ENCODE measurements around the gene CCDC142.

The CCDC142 gene

GRCh38 chr2:74530239-74531187 is 47.7 kb upstream of the CCDC142 start:
- Histone ChIP-seq H3K9me3 (replicated peaks; ENCODE audit: insufficient read depth, low read length) (no peaks in the 10 kb centered on the region), H3K9ac (ENCODE audit: low read length) (peak overlapping the region; percentile 94), H4K20me1 (ENCODE audit: insufficient read depth, low read length) (no peaks in the 10 kb centered on the region), H3K4me2 (ENCODE audit: low read depth, low read length) (peak overlapping the region; percentile 91), H3K36me3 (replicated peaks; ENCODE audit: insufficient read depth, low read length) (peaks cover 11% of the 10 kb centered on the region), H3K27me3 (replicated peaks; ENCODE audit: insufficient read depth, low read length) (no peaks in the 10 kb centered on the region), H3K4me3 (ENCODE audit: low read length) (peak overlapping the region; percentile 91), H3K27ac (ENCODE audit: low read length) (peak overlapping the region; percentile 69), H3K9me2 (replicated peaks; ENCODE audit: insufficient read depth, low read length) (no peaks in the 10 kb centered on the region), H2AFZ (ENCODE audit: low read length) (peak overlapping the region; percentile 72), H3K4me1 (ENCODE audit: low read length) (peaks cover 14% of the 10 kb centered on the region), H3F3A (ENCODE audit: insufficient read depth, low read length) (peaks cover 15% of the 10 kb centered on the region; the same call in 1 of the 2 replicates), H3K79me2 (ENCODE audit: low read length) (peaks cover 42% of the 10 kb centered on the region)
- DNase-seq: peak; percentile 69
- TF ChIP-seq EZH2 (optimal IDR thresholded peaks at IDR 0.05; ENCODE audit: low read depth, low read length) (no peak), CTCF (IDR thresholded peaks at IDR 0.05; ENCODE audit: low read length) (no peak), EZH2phosphoT487 (IDR thresholded peaks at IDR 0.05; ENCODE audit: low read length) (no peak)

- peak within 1 kb of the TSS; percentile 72 for H2AFZ ChIP-seq (ENCODE audit: low read length)
- peaks cover 42% of the 10 kb centered on the region for H3K79me2 ChIP-seq (ENCODE audit: low read length)
- H3K27me3 ChIP-seq (replicated peaks; ENCODE audit: insufficient read depth, low read length): no peaks in the 10 kb centered on the region
- H3K9ac ChIP-seq (ENCODE audit: low read length): peak within 1 kb of the TSS; percentile 94
- DNase-seq: peak; percentile 99
- H4K20me1 ChIP-seq (ENCODE audit: insufficient read depth, low read length): no peaks in the 10 kb centered on the region
- H3K9me2 ChIP-seq (replicated peaks; ENCODE audit: insufficient read depth, low read length): no peaks in the 10 kb centered on the region
- peak within 1 kb of the TSS; percentile 91 for H3K4me3 ChIP-seq (ENCODE audit: low read length)
- peaks cover 11% of the 10 kb centered on the region for H3K36me3 ChIP-seq (replicated peaks; ENCODE audit: insufficient read depth, low read length)
- peaks cover 14% of the 10 kb centered on the region for H3K4me1 ChIP-seq (ENCODE audit: low read length)
- H3F3A ChIP-seq (ENCODE audit: insufficient read depth, low read length): peaks cover 15% of the 10 kb centered on the region; the same call in 1 of the 2 replicates
- peak within 1 kb of the TSS; percentile 91 for H3K4me2 ChIP-seq (ENCODE audit: low read depth, low read length)
- H3K27ac ChIP-seq (ENCODE audit: low read length): peak within 1 kb of the TSS; percentile 69
- H3K9me3 ChIP-seq (replicated peaks; ENCODE audit: insufficient read depth, low read length): no peaks in the 10 kb centered on the region
- TF ChIP-seq CTCF (IDR thresholded peaks at IDR 0.05; ENCODE audit: low read length): no peak
- TF ChIP-seq EZH2phosphoT487 (IDR thresholded peaks at IDR 0.05; ENCODE audit: low read length): no peak
- no peak for TF ChIP-seq EZH2 (optimal IDR thresholded peaks at IDR 0.05; ENCODE audit: low read depth, low read length)
Observed at GRCh38 chr2:74529357-74530238, 46.8 kb upstream of the CCDC142 start, which contains the start of the genes AUP1 and HTRA2. AUP1 (minus strand) TSS chr2:74529706; CDS start chr2:74529629, 77 bp downstream. HTRA2 (plus strand) TSS chr2:74529933; CDS start chr2:74530007, 74 bp downstream.

- Histone ChIP-seq H3K4me1 (ENCODE audit: low read length) (peaks cover 14% of the 10 kb centered on the region), H3F3A (ENCODE audit: insufficient read depth, low read length) (peaks cover 15% of the 10 kb centered on the region; the same call in 1 of the 2 replicates), H3K27me3 (replicated peaks; ENCODE audit: insufficient read depth, low read length) (no peaks in the 10 kb centered on the region), H3K27ac (ENCODE audit: low read length) (peak overlapping the region; percentile 69; the same call in 1 of the 2 replicates), H4K20me1 (ENCODE audit: insufficient read depth, low read length) (no peaks in the 10 kb centered on the region), H2AFZ (ENCODE audit: low read length) (peak overlapping the region; percentile 67), H3K9me3 (replicated peaks; ENCODE audit: insufficient read depth, low read length) (no peaks in the 10 kb centered on the region), H3K9me2 (replicated peaks; ENCODE audit: insufficient read depth, low read length) (no peaks in the 10 kb centered on the region), H3K36me3 (replicated peaks; ENCODE audit: insufficient read depth, low read length) (peaks cover 11% of the 10 kb centered on the region), H3K79me2 (ENCODE audit: low read length) (peaks cover 42% of the 10 kb centered on the region), H3K4me2 (ENCODE audit: low read depth, low read length) (peak overlapping the region; percentile 90), H3K9ac (ENCODE audit: low read length) (peak overlapping the region; percentile 94), H3K4me3 (ENCODE audit: low read length) (peak overlapping the region; percentile 91)
- peak; percentile 46 for DNase-seq
- peak; percentile 14; the same call in 1 of the 2 replicates for TF ChIP-seq CTCF (IDR thresholded peaks at IDR 0.05; ENCODE audit: low read length)
- no peak for TF ChIP-seq EZH2phosphoT487 (IDR thresholded peaks at IDR 0.05; ENCODE audit: low read length)
- TF ChIP-seq EZH2 (optimal IDR thresholded peaks at IDR 0.05; ENCODE audit: low read depth, low read length): no peak
Observed at GRCh38 chr2:74528600-74529356, 46.0 kb upstream of the CCDC142 start.

All from MM.1S (cell line).